ENCODE results near the gene LINC00305.

GRCh38 chr18:64110692-64111480 lies 38.0 kb downstream of the LINC00305 start:
- TF ChIP-seq, protein P1, sequence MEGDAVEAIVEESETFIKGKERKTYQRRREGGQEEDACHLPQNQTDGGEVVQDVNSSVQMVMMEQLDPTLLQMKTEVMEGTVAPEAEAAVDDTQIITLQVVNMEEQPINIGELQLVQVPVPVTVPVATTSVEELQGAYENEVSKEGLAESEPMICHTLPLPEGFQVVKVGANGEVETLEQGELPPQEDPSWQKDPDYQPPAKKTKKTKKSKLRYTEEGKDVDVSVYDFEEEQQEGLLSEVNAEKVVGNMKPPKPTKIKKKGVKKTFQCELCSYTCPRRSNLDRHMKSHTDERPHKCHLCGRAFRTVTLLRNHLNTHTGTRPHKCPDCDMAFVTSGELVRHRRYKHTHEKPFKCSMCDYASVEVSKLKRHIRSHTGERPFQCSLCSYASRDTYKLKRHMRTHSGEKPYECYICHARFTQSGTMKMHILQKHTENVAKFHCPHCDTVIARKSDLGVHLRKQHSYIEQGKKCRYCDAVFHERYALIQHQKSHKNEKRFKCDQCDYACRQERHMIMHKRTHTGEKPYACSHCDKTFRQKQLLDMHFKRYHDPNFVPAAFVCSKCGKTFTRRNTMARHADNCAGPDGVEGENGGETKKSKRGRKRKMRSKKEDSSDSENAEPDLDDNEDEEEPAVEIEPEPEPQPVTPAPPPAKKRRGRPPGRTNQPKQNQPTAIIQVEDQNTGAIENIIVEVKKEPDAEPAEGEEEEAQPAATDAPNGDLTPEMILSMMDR (IDR thresholded peaks at IDR 0.05) = no peak
- no peak for TF ChIP-seq POLR2A (IDR thresholded peaks at IDR 0.05)

Data from right lobe of liver (tissue), 4 donors.